GM12891 (cell line): Measurements from ENCODE around the gene CD160.
"Not testable (repeated sequence)": the region's sequence is repeated elsewhere in the genome, so short reads cannot be mapped to it uniquely, and the experiment has no call there.

ENCODE experiments used
- POLR2A ChIP-seq: IDR thresholded peaks from 2 replicates; pipeline ENCODE4 v1.6.1; 2011; ENCODE audit warnings: low read depth, low read length, control low read depth
- POLR2AphosphoS5 ChIP-seq: IDR thresholded peaks from 2 replicates; pipeline ENCODE4 v1.6.1; 2011; ENCODE audit warnings: low read depth, low read length, control low read depth
- TAF1 ChIP-seq: IDR thresholded peaks from 2 replicates; pipeline ENCODE4 v1.6.1; 2011; ENCODE audit warnings: low read depth, low read length, control low read depth

- not testable (repeated sequence) for TF ChIP-seq TAF1, POLR2A, POLR2AphosphoS5
Observed at GRCh38 chr1:145726193-145726592, 6.9 kb downstream of the CD160 start.
